Osteoblast (primary cell): ENCODE results near the gene NEK2. TPM values are rescaled to one million over a fixed set of nuclear protein-coding genes. Genes with fewer than 3 reads are reported as not detected.

Source experiments
- DNase-seq: peaks from one replicate; pipeline ENCODE4 v3.0.0; 2011; ENCODE audit warnings: low spot score, mixed read lengths; ENCODE audit not compliant: insufficient read length; ENCODE audit errors: missing footprints
- H2AFZ ChIP-seq: 2 replicates; pipeline ENCODE4 v1.6.0; 2011; ENCODE audit warnings: mild to moderate bottlenecking, low read length
- H3K27ac ChIP-seq: 2 replicates; pipeline ENCODE4 v1.5.1; 2011; ENCODE audit warnings: mild to moderate bottlenecking, low read depth, low read length, moderate library complexity
- H3K27me3 ChIP-seq: 2 replicates; pipeline ENCODE4 v1.6.0; 2012; ENCODE audit warnings: mild to moderate bottlenecking, control low read depth, inconsistent platforms, low read length, moderate library complexity; ENCODE audit not compliant: insufficient read depth
- H3K36me3 ChIP-seq: 2 replicates; pipeline ENCODE4 v1.5.1; 2011; ENCODE audit warnings: mild to moderate bottlenecking, low read length, control low read depth, moderate library complexity; ENCODE audit not compliant: insufficient read depth
- H3K4me1 ChIP-seq: 2 replicates; pipeline ENCODE4 v1.5.1; 2011; ENCODE audit warnings: mild to moderate bottlenecking, low read length, control low read depth, moderate library complexity; ENCODE audit not compliant: insufficient read depth
- H3K4me2 ChIP-seq: 2 replicates; pipeline ENCODE4 v1.6.0; 2011; ENCODE audit warnings: mild to moderate bottlenecking, low read length; ENCODE audit not compliant: insufficient read depth
- H3K4me3 ChIP-seq: fragments of 200-600 bp; sonication (generic); 3 replicates; pipeline ENCODE4 v1.5.1; 2012; ENCODE audit warnings: mild to moderate bottlenecking, low read length, inconsistent platforms; ENCODE audit not compliant: insufficient read depth
- H3K79me2 ChIP-seq: 2 replicates; pipeline ENCODE4 v1.6.0; 2012; ENCODE audit warnings: mild to moderate bottlenecking, low read length, control low read depth, inconsistent platforms; ENCODE audit not compliant: insufficient read depth
- H3K9me3 ChIP-seq: 2 replicates; pipeline ENCODE4 v1.5.1; 2011; ENCODE audit warnings: low read depth, low read length, control low read depth
- H4K20me1 ChIP-seq: 2 replicates; pipeline ENCODE4 v1.6.0; 2012; ENCODE audit warnings: mild to moderate bottlenecking, low read length, control low read depth; ENCODE audit not compliant: insufficient read depth
- CTCF ChIP-seq: IDR thresholded peaks from 2 replicates; pipeline ENCODE4 v1.5.1; 2011; ENCODE audit warnings: mild to moderate bottlenecking, low read depth, low read length, moderate library complexity; ENCODE audit errors: extremely low read depth
- total RNA-seq: library from RNA; depleted of rRNA; stranded (reverse); fragments of >200 nt; gene quantifications from 2 replicates; pipeline ENCODE4 v1.2.3, GENCODE V29; 2012

Gene NEK2
- total RNA-seq, 1 donor = 1.4 TPM

DNA sequence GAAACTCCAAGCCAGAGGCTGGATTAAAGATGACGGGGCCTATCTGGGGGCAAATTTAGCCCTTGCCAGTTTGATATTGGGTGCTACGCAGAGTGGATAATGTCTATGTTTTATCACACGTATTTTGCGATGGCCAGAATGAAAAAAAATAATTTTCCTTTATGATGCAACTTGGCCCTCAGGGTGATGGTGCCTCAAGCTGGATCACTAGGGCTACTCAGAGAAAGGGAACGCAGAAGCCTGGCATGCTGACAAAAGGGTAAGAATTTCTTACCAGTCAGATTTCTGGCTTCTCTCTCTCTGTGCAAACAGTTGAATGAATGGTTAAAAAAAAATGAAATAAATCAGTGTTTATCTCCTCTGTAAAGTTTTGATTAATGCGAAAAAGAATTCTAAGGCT is 32.6 kb upstream of the NEK2 start:
- Histone ChIP-seq H3K79me2 (no peaks in the 10 kb centered on the region), H3K9me3 (no peaks in the 10 kb centered on the region), H3K4me3 (no peak overlapping the region), H3K27me3 (peaks cover 5% of the 10 kb centered on the region), H3K4me2 (no peak overlapping the region), H2AFZ (no peak overlapping the region), H3K36me3 (no peaks in the 10 kb centered on the region), H3K4me1 (no peaks in the 10 kb centered on the region), H3K27ac (no peak overlapping the region), H4K20me1 (no peaks in the 10 kb centered on the region)
- no peak for DNase-seq
- TF ChIP-seq CTCF = no peak

DNA sequence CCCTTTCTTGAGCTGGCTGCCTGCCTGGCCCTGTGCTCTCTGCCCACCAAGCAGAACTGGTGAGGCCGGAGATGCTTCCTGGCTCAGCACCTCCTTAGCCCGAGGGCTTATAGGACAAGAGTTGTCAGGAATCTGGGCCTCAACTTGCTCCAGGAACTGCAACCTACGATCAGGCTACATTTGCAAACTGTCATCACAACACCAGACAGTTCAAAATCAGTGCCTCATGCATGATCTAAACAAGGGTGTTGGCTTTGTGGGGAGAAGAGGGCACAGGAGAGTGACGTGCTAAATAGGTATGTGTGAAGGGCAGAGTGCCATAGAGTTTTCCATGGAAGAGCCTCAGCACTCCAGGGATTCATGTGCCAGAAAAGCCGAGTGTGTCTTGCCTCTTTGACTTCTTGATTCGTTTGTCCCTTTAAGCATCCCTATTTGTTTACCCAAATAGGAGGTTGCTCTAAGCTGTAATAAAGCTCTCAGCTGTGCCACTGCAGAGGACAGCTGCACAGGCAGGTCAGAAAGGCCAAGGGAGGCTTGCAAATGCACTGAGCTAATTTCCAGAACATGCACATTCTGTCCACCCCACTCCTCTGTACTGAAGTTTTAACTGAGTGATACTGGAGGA is 30.2 kb upstream of the NEK2 start:
- H4K20me1 ChIP-seq = no peaks in the 10 kb centered on the region
- no peak for DNase-seq
- H3K4me2 ChIP-seq = no peak overlapping the region
- H3K4me1 ChIP-seq = no peaks in the 10 kb centered on the region
- H3K27ac ChIP-seq = no peak overlapping the region
- no peak for TF ChIP-seq CTCF
- H3K9me3 ChIP-seq = no peaks in the 10 kb centered on the region
- no peaks in the 10 kb centered on the region for H3K36me3 ChIP-seq
- peak overlapping the region; percentile 0 for H2AFZ ChIP-seq
- peaks cover 11% of the 10 kb centered on the region for H3K27me3 ChIP-seq
- H3K4me3 ChIP-seq = no peak overlapping the region
- no peaks in the 10 kb centered on the region for H3K79me2 ChIP-seq

DNA sequence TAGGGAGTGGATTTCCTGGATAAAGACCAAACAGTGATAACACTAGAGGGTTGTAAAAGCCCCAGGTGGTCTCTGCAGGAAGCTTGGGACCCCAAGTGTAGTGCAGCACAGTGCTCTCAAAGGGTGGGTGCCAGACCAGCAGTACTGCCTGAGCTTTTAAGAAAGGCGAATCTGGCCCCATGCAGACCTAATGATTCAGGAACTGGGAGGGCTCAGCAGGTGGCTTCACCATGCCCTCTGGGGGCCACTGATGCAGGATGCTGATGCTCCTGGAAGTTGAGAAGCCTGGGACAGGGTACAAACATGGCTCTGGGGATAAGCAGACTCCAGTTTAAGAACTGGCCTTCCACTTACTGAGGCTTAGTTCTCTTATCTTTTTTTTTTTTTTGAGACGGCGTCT is 29.1 kb upstream of the NEK2 start:
- no peak for TF ChIP-seq CTCF
- H3K4me2 ChIP-seq = no peak overlapping the region
- peaks cover 11% of the 10 kb centered on the region for H3K27me3 ChIP-seq
- no peaks in the 10 kb centered on the region for H3K9me3 ChIP-seq
- no peaks in the 10 kb centered on the region for H3K79me2 ChIP-seq
- DNase-seq = no peak
- H3K27ac ChIP-seq = no peak overlapping the region
- no peak overlapping the region for H2AFZ ChIP-seq
- no peaks in the 10 kb centered on the region for H4K20me1 ChIP-seq
- no peaks in the 10 kb centered on the region for H3K4me1 ChIP-seq
- H3K4me3 ChIP-seq = no peak overlapping the region
- H3K36me3 ChIP-seq = no peaks in the 10 kb centered on the region

DNA sequence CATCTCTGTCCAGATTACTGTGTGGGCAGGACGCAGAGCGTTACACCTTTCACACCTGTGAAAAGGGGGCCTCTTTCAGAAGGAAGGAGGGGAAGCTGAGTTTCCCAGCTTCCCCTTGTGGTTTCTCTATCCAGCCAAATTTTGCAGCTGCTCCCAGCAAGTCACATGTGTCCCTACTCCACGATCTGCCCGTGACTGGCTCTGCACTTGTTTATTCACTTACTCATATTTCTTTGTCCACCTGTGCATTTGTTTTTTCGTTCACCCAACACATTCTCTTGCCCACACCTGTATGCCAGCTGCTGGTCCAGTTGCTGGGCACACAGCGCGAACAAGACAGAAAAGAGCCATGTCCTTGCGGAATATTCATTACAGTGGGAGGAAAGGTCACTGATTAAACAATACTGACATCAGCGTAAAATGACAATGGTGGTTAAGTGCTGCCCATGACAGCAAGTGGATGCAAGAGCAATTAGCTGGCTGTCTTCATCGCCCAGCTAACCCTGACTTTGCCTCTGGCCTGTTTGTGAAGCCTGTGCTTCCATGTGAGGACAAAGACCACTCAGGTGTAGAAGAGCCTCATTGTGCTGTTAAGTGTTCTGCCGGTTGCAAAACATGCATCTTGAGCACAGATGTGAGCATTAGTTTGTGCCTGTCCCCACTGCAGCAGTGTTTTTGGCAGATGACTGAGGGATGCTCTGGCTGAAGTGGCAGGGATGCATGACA is 28.6 kb upstream of the NEK2 start:
- no peak for TF ChIP-seq CTCF
- Histone ChIP-seq H3K79me2 (no peaks in the 10 kb centered on the region), H3K4me3 (no peak overlapping the region), H3K36me3 (no peaks in the 10 kb centered on the region), H4K20me1 (no peaks in the 10 kb centered on the region), H3K27ac (no peak overlapping the region), H2AFZ (no peak overlapping the region), H3K4me1 (no peaks in the 10 kb centered on the region), H3K4me2 (no peak overlapping the region), H3K27me3 (peaks cover 11% of the 10 kb centered on the region), H3K9me3 (no peaks in the 10 kb centered on the region)
- no peak for DNase-seq
